HEK293T (cell line): ENCODE measurements around the gene TTC9B.

ENCODE experiments used
- FOXM1 ChIP-seq: fragments of 450-650 bp; IDR thresholded peaks from 2 replicates; pipeline ENCODE4 v1.6.1; 2017; ENCODE audit warnings: mild to moderate bottlenecking, borderline replicate concordance
- HDGF ChIP-seq: fragments of 450-650 bp; IDR thresholded peaks from 2 replicates; pipeline ENCODE4 v1.6.1; 2017; ENCODE audit warnings: antibody characterized with exemption, borderline replicate concordance

GRCh38 chr19:40220674-40221073, 2.5 kb upstream of the TTC9B start:
- TF ChIP-seq HDGF (no peak), FOXM1 (no peak)
